Kidney (tissue), 14 donors: ENCODE measurements around the gene FHAD1. TPM values are rescaled to one million over a fixed set of nuclear protein-coding genes. Genes with fewer than 3 reads are reported as not detected.

ENCODE experiments used
- DNase-seq, 5 donors: peaks; one replicate each; pipeline ENCODE4 v3.0.0-alpha.2; 2013 to 2020
- FAIRE-seq: peaks from 2 replicates; lab custom pipeline; 2012; peaks lifted over from hg19 to GRCh38; lab: Jason Lieb, UNC
- H3K27ac ChIP-seq, 2 donors: one replicate each; pipeline ENCODE4 v1.7.0; 2013; ENCODE audit warnings: low read depth in 2 of 2, low read length in 2 of 2, inconsistent platforms in 1 of 2
- H3K27me3 ChIP-seq: one replicate; pipeline ENCODE4 v1.7.1; 2013; ENCODE audit warnings: low read length, inconsistent platforms; ENCODE audit not compliant: control insufficient read depth, insufficient read depth
- H3K36me3 ChIP-seq, 3 donors: one replicate each; pipeline versions ENCODE4 v1.7.0 to v1.7.1; 2013; ENCODE audit warnings: low read length in 3 of 3, control low read depth in 1 of 3, inconsistent platforms in 1 of 3; ENCODE audit not compliant: insufficient read depth in 3 of 3, control insufficient read depth in 2 of 3
- H3K4me1 ChIP-seq, 3 donors: one replicate each; pipeline versions ENCODE4 v1.7.0 to v1.7.1; 2013; ENCODE audit warnings: low read length in 3 of 3, inconsistent platforms in 1 of 3, low read depth in 1 of 3; ENCODE audit not compliant: control insufficient read depth in 2 of 3, insufficient read depth in 2 of 3
- H3K4me3 ChIP-seq, 3 donors: one replicate each; pipeline versions ENCODE4 v1.7.0 to v1.8.1; 2013; ENCODE audit warnings: low read length in 3 of 3, control low read depth in 1 of 3, inconsistent platforms in 1 of 3
- H3K9ac ChIP-seq, 3 donors: one replicate each; pipeline versions ENCODE4 v1.7.0 to v1.7.1; 2013; ENCODE audit warnings: low read length in 3 of 3, control low read depth in 1 of 3, inconsistent platforms in 1 of 3
- H3K9me3 ChIP-seq, 3 donors: one replicate each; pipeline versions ENCODE4 v1.7.0 to v1.7.1; 2013; ENCODE audit warnings: low read length in 3 of 3, control low read depth in 1 of 3, inconsistent platforms in 1 of 3; ENCODE audit not compliant: control insufficient read depth in 2 of 3, insufficient read depth in 1 of 3
- intact Hi-C: fragments of 100-400 bp; cut with DNase I; formaldehyde crosslinking; loops from one replicate; pipeline ENCODE4 v1.11.1; 2022
- polyA plus RNA-seq: library from polyadenylated mRNA; stranded (reverse); fragments of 350-450 nt; fragmentation: Illumina TruSeq; extraction: RNeasy Lipid Tissue Mini Kit (QIAGEN cat#74804); gene quantifications from one replicate; pipeline ENCODE4 v1.2.3, GENCODE V29; 2014; ENCODE audit warnings: low read depth, low replicate concordance; ENCODE audit not compliant: insufficient read depth
- total RNA-seq: library from RNA; stranded (reverse); fragmentation: NEBNext Ultra II Directional; extraction: Animal tissue kit (Norgen Biotek cat#: 25700); gene quantifications from one replicate; pipeline ENCODE4 v1.2.1, GENCODE V29; 2021
- TF ChIP-seq, protein P1 (sequence below): IDR thresholded peaks from 3 replicates; pipeline ENCODE4 v1.5.1; 2012; ENCODE audit warnings: mild to moderate bottlenecking, moderate library complexity, borderline replicate concordance; ENCODE audit not compliant: insufficient read depth; ENCODE audit errors: extremely low read depth
- donor health status: control.
- donor health status: control.
- donor health status: control.
- donor health status: control.
- donor health status: control.
- donor health status: DM: yes; HTN: yes; CAD: no.
- donor health status: Normal renal cell carcinoma (clear cell type).

Gene FHAD1
- total and polyA plus RNA-seq, 2 donors from 2014 or later: 0.84 to 4.2 TPM

DNA sequence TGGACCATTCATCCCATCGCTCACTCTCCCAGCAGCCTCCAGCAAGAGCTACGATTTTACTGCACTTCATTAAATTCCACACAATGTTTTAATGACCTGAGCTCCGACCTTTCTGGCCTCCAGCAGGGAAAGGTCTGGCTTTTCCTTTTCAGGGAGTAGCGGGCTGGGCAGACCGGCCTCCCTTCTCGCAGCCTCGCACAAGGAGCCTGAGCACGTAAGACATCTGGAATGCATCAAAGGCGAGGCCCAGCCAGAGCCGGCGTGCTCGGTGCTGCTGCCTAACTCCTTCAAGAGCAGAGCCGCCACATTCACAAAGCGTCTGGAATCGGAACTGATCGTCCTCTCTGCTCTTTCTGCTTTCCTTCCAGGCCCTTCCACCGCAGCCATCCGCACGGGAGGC is 32.5 kb upstream of the FHAD1 start:
- H3K4me3 ChIP-seq: no peak overlapping the region
- H3K9me3 ChIP-seq: no peaks in the 10 kb centered on the region
- no peaks in the 10 kb centered on the region for H3K27me3 ChIP-seq
- intact Hi-C loops: no loop called here
- H3K27ac ChIP-seq: peak overlapping the region; percentile 63
- TF ChIP-seq, protein P1, sequence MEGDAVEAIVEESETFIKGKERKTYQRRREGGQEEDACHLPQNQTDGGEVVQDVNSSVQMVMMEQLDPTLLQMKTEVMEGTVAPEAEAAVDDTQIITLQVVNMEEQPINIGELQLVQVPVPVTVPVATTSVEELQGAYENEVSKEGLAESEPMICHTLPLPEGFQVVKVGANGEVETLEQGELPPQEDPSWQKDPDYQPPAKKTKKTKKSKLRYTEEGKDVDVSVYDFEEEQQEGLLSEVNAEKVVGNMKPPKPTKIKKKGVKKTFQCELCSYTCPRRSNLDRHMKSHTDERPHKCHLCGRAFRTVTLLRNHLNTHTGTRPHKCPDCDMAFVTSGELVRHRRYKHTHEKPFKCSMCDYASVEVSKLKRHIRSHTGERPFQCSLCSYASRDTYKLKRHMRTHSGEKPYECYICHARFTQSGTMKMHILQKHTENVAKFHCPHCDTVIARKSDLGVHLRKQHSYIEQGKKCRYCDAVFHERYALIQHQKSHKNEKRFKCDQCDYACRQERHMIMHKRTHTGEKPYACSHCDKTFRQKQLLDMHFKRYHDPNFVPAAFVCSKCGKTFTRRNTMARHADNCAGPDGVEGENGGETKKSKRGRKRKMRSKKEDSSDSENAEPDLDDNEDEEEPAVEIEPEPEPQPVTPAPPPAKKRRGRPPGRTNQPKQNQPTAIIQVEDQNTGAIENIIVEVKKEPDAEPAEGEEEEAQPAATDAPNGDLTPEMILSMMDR: no peak
- no peak for FAIRE-seq
- H3K4me1 ChIP-seq: peaks cover 9 to 35% (median 32%) of the 10 kb centered on the region in 3 donors
- peaks cover 2 to 15% (median 4%) of the 10 kb centered on the region in 3 donors for H3K36me3 ChIP-seq
- peak overlapping the region in 1 of 3 donors; percentile 28 for H3K9ac ChIP-seq
- DNase-seq: peak; percentile 86 to 95 (median 90)

DNA sequence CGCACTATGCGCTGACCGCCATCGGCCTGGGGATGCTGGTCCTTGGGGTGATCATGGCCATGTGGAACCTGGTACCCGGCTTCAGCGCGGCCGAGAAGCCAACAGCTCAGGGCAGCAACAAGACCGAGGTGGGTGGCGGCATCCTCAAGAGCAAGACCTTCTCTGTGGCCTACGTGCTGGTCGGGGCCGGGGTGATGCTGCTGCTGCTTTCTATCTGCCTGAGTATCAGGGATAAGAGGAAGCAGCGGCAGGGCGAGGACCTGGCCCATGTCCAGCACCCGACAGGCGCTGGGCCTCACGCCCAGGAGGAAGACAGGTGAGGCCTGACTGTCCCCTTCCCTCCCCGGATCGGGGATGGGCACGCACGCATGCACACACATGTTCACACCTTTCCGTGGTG is 31.9 kb upstream of the FHAD1 start:
- DNase-seq: peak in 1 of 5 donors; percentile 81
- Histone ChIP-seq H3K27ac (peak overlapping the region; percentile 63), H3K9me3 (no peaks in the 10 kb centered on the region), H3K36me3 (peaks cover 2 to 21% (median 4%) of the 10 kb centered on the region in 3 donors), H3K9ac (no peak overlapping the region), H3K27me3 (no peaks in the 10 kb centered on the region), H3K4me1 (peaks cover 9 to 30% (median 29%) of the 10 kb centered on the region in 3 donors), H3K4me3 (no peak overlapping the region)
- intact Hi-C loops: no loop called here
- TF ChIP-seq, protein P1: no peak
- no peak for FAIRE-seq

DNA sequence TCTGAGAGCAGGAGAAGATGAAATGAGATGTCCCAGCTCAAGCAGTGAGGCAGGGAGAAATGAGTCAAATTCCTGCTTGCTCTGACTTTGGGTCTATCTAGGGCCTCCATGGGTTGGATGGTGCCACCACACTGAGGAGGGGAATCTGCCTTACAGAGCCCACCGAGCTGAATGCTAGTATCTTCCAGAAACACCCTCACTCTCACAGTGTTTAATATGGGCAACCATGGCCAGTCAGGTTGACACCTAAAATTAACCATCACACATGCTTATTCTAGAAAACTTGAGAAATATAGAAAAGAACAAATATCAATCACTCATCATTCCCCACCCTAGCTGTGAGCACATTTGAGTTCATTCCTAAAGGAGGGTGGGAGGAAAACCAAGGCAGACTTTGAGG is 29.4 kb upstream of the FHAD1 start:
- Histone ChIP-seq H3K27me3 (no peaks in the 10 kb centered on the region), H3K27ac (no peak overlapping the region), H3K9me3 (no peaks in the 10 kb centered on the region), H3K36me3 (peaks cover 2 to 24% (median 4%) of the 10 kb centered on the region in 3 donors), H3K4me1 (peaks cover 9 to 27% (median 18%) of the 10 kb centered on the region in 3 donors), H3K4me3 (no peak overlapping the region), H3K9ac (no peak overlapping the region)
- no peak for DNase-seq
- intact Hi-C loops: no loop called here
- TF ChIP-seq, protein P1: no peak
- no peak for FAIRE-seq
